CD4-positive, alpha-beta memory T cell (primary cell): ENCODE data around the gene SKAP1. TPM values are rescaled to one million over a fixed set of nuclear protein-coding genes. Genes with fewer than 3 reads are reported as not detected.
A peak's percentile ranks its signal among the peaks of the same experiment; 100 is the strongest.

Source experiments
- CTCF ChIA-PET: fragments of 350-600 bp; sonication (Branson Sonifier 250); formaldehyde crosslinking; loops from one replicate; lab custom pipeline; 2021; ENCODE audit warnings: inconsistent platforms; ENCODE audit not compliant: partially characterized antibody; lab: Charles Lee
- POLR2A ChIA-PET: fragments of 350-600 bp; sonication (Branson Sonifier 250); formaldehyde crosslinking; loops from one replicate; lab custom pipeline; 2021; ENCODE audit not compliant: partially characterized antibody; lab: Charles Lee
- DNase-seq, 5 donors: peaks; one replicate each; pipeline versions ENCODE4 v3.0.0 to v3.0.0-alpha.2; 2020 to 2022; ENCODE audit warnings: mixed read lengths in 1 of 5
- H3K27ac ChIP-seq: one replicate; pipeline ENCODE4 v1.7.0; 2013; ENCODE audit warnings: low read depth, low read length
- H3K27me3 ChIP-seq: 2 replicates; pipeline ENCODE4 v1.7.0; 2013; ENCODE audit warnings: mild to moderate bottlenecking, low read length, moderate library complexity; ENCODE audit not compliant: insufficient read depth
- H3K36me3 ChIP-seq: 2 replicates; pipeline ENCODE4 v1.7.0; 2013; ENCODE audit warnings: mild to moderate bottlenecking, low read length, moderate library complexity; ENCODE audit not compliant: insufficient read depth
- H3K4me1 ChIP-seq: 2 replicates; pipeline ENCODE4 v1.7.0; 2013; ENCODE audit warnings: mild to moderate bottlenecking, low read length, moderate library complexity; ENCODE audit not compliant: insufficient read depth
- H3K4me3 ChIP-seq, 2 donors: one replicate each; pipeline ENCODE4 v1.7.0; 2013; ENCODE audit warnings: low read length in 2 of 2, mild to moderate bottlenecking in 1 of 2
- H3K9me3 ChIP-seq, 2 donors: one replicate each; pipeline ENCODE4 v1.7.0; 2013; ENCODE audit warnings: low read length in 2 of 2, control low read depth in 1 of 2; ENCODE audit not compliant: control insufficient read depth in 1 of 2
- H3K27ac Mint-ChIP-seq, 7 donors: one replicate each; pipeline ENCODE4 v1.8.0; 2020 to 2021; ENCODE audit warnings: mixed read lengths in 7 of 7, mild to moderate bottlenecking in 6 of 7, inconsistent platforms in 3 of 7, moderate library complexity in 3 of 7
- H3K27me3 Mint-ChIP-seq, 2 donors: one replicate each; pipeline ENCODE4 v1.8.0; 2020 to 2021; ENCODE audit warnings: mixed read lengths in 2 of 2
- H3K36me3 Mint-ChIP-seq, 2 donors: one replicate each; pipeline ENCODE4 v1.8.0; 2020 to 2021; ENCODE audit warnings: mixed read lengths in 2 of 2, inconsistent platforms in 1 of 2, mild to moderate bottlenecking in 1 of 2
- H3K4me1 Mint-ChIP-seq, 4 donors: one replicate each; pipeline ENCODE4 v1.8.0; 2020 to 2021; ENCODE audit warnings: mixed read lengths in 4 of 4, mild to moderate bottlenecking in 1 of 4
- H3K4me3 Mint-ChIP-seq, 8 donors: one replicate each; pipeline ENCODE4 v1.8.0; 2020 to 2021; ENCODE audit warnings: mixed read lengths in 8 of 8, mild to moderate bottlenecking in 7 of 8, moderate library complexity in 6 of 8, inconsistent platforms in 3 of 8
- H3K9me3 Mint-ChIP-seq, 8 donors: one replicate each; pipeline ENCODE4 v1.8.0; 2020 to 2021; ENCODE audit warnings: mixed read lengths in 8 of 8, mild to moderate bottlenecking in 5 of 8, inconsistent platforms in 3 of 8, moderate library complexity in 1 of 8
- intact Hi-C: fragments of 100-400 bp; cut with micrococcal nuclease; formaldehyde crosslinking; loops from one replicate; pipeline ENCODE4 v1.15.1; 2023
- polyA plus RNA-seq, 2 donors: library from polyadenylated mRNA; unstranded; fragments of 300-500 nt; fragmentation: Illumina TruSeq; gene quantifications; one replicate each; pipeline ENCODE4 v1.2.3, GENCODE V29; 2021
- total RNA-seq, 2 experiments: library from RNA; stranded (reverse); gene quantifications; one replicate each; pipeline ENCODE4 v1.2.3, GENCODE V29; 2021

Gene SKAP1
- total and polyA plus RNA-seq, 4 experiments from 2014 or later, result 83.4 to 336 (median 165) TPM

- Mint-ChIP-seq H3K27me3 (no peaks in the 10 kb centered on the region), H3K9me3 (peaks cover 0 to 5% (median 0%) of the 10 kb centered on the region in 8 donors), H3K27ac (peak overlapping the region; percentile 9 to 88 (median 52)), H3K4me3 (peak overlapping the region; percentile 43 to 94 (median 88)), H3K4me1 (peaks cover 23 to 55% (median 35%) of the 10 kb centered on the region in 4 donors), H3K36me3 (peaks cover 0 to 9% of the 10 kb centered on the region in 2 donors)
- peaks cover 18% of the 10 kb centered on the region for H3K4me1 ChIP-seq
- intact Hi-C loops, result loop anchor here (10.0 kb wide), 1 partner anchor 343 kb away; no protein-coding TSS in a partner anchor
- H3K27me3 ChIP-seq, result no peaks in the 10 kb centered on the region
- H3K4me3 ChIP-seq, result no peak overlapping the region
- no peak for DNase-seq
- H3K9me3 ChIP-seq, result no peaks in the 10 kb centered on the region
- POLR2A ChIA-PET, result interaction anchor here (1.8 to 3.0 kb wide), 2 partner anchors 10 to 54 kb away, joined by 9 to 20 read pairs; partner anchors contain the start of gene NFE2L1
- no peak overlapping the region for H3K27ac ChIP-seq
- H3K36me3 ChIP-seq, result no peaks in the 10 kb centered on the region
- CTCF ChIA-PET, result interaction anchor here (1.5 kb wide), 1 partner anchor 33 kb away, joined by 3 read pairs; no protein-coding TSS in a partner anchor
Observed at GRCh38 chr17:48102043-48102750, 327.8 kb downstream of the SKAP1 start.

- peak within 1 kb of the TSS; percentile 87 to 95 (median 90) for H3K4me3 Mint-ChIP-seq
- peak within 1 kb of the TSS; percentile 36 to 76 for H3K4me3 ChIP-seq
- H3K9me3 ChIP-seq, result no peaks in the 10 kb centered on the region
- POLR2A ChIA-PET, result interaction anchor here (0.8 to 3.0 kb wide), 6 partner anchors 8 to 130 kb away, joined by 3 to 20 read pairs (median 4); partner anchors contain the start of genes CDK5RAP3, COPZ2 and NFE2L1
- no peaks in the 10 kb centered on the region for H3K27me3 ChIP-seq
- H3K36me3 Mint-ChIP-seq, result peaks cover 0 to 7% of the 10 kb centered on the region in 2 donors
- no peaks in the 10 kb centered on the region for H3K27me3 Mint-ChIP-seq
- H3K9me3 Mint-ChIP-seq, result peaks cover 0 to 3% (median 0%) of the 10 kb centered on the region in 8 donors
- peak within 1 kb of the TSS; percentile 74 to 93 (median 88) for H3K27ac Mint-ChIP-seq
- intact Hi-C loops, result loop anchor here (2.0 to 10.0 kb wide), 2 partner anchors 20 to 344 kb away; no protein-coding TSS in a partner anchor
- peaks cover 18% of the 10 kb centered on the region for H3K4me1 ChIP-seq
- CTCF ChIA-PET, result interaction anchor here (1.0 to 9.1 kb wide), 2 partner anchors 11 to 19 kb away, joined by 6 to 73 read pairs; no protein-coding TSS in a partner anchor
- peak; percentile 93 to 96 (median 93) for DNase-seq
- no peaks in the 10 kb centered on the region for H3K36me3 ChIP-seq
- peak within 1 kb of the TSS; percentile 33 for H3K27ac ChIP-seq
- peaks cover 21 to 49% (median 31%) of the 10 kb centered on the region in 4 donors for H3K4me1 Mint-ChIP-seq
Observed at GRCh38 chr17:48101012-48101720, 328.8 kb downstream of the SKAP1 start, which contains the start of gene CBX1. CBX1 (minus strand) TSS chr17:48101478; CDS start chr17:48077004, 24,474 bp downstream.

- no peak for DNase-seq
- ChIA-PET POLR2A (interaction anchor here (0.8 to 3.0 kb wide), 6 partner anchors 9 to 130 kb away, joined by 3 to 20 read pairs (median 4); partner anchors contain the start of genes CDK5RAP3, COPZ2 and NFE2L1), CTCF (interaction anchor here (1.0 to 9.1 kb wide), 3 partner anchors 11 to 75 kb away, joined by 5 to 73 read pairs (median 6); no protein-coding TSS in a partner anchor)
- intact Hi-C loops, result loop anchor here (2.0 to 10.0 kb wide), 2 partner anchors 20 to 344 kb away; no protein-coding TSS in a partner anchor
- peak overlapping the region; percentile 36 to 76 for H3K4me3 ChIP-seq
- H3K27me3 Mint-ChIP-seq, result no peaks in the 10 kb centered on the region
- peaks cover 18% of the 10 kb centered on the region for H3K4me1 ChIP-seq
- peaks cover 0 to 7% of the 10 kb centered on the region in 2 donors for H3K36me3 Mint-ChIP-seq
- no peaks in the 10 kb centered on the region for H3K9me3 ChIP-seq
- peaks cover 21 to 49% (median 32%) of the 10 kb centered on the region in 4 donors for H3K4me1 Mint-ChIP-seq
- no peaks in the 10 kb centered on the region for H3K36me3 ChIP-seq
- H3K27me3 ChIP-seq, result no peaks in the 10 kb centered on the region
- H3K27ac ChIP-seq, result peak overlapping the region; percentile 33
- H3K4me3 Mint-ChIP-seq, result peak overlapping the region; percentile 87 to 95 (median 90)
- peaks cover 0 to 3% (median 0%) of the 10 kb centered on the region in 8 donors for H3K9me3 Mint-ChIP-seq
- H3K27ac Mint-ChIP-seq, result peak overlapping the region in 6 of 7 donors; percentile 32 to 91 (median 80)
Observed at GRCh38 chr17:48100591-48101011, 329.4 kb downstream of the SKAP1 start.

- H3K9me3 Mint-ChIP-seq, result peaks cover 0 to 3% (median 0%) of the 10 kb centered on the region in 8 donors
- Histone ChIP-seq H3K27me3 (no peaks in the 10 kb centered on the region), H3K4me3 (peak overlapping the region in 1 of 2 donors; percentile 76), H3K36me3 (no peaks in the 10 kb centered on the region), H3K9me3 (no peaks in the 10 kb centered on the region), H3K4me1 (peaks cover 18% of the 10 kb centered on the region), H3K27ac (peak overlapping the region; percentile 33)
- CTCF ChIA-PET, result interaction anchor here (2.0 to 9.1 kb wide), 2 partner anchors 18 to 75 kb away, joined by 5 to 73 read pairs; no protein-coding TSS in a partner anchor
- H3K4me3 Mint-ChIP-seq, result peak overlapping the region; percentile 7 to 94 (median 88)
- H3K27me3 Mint-ChIP-seq, result no peaks in the 10 kb centered on the region
- peaks cover 22 to 49% (median 32%) of the 10 kb centered on the region in 4 donors for H3K4me1 Mint-ChIP-seq
- H3K36me3 Mint-ChIP-seq, result peaks cover 0 to 9% of the 10 kb centered on the region in 2 donors
- H3K27ac Mint-ChIP-seq, result peak overlapping the region in 1 of 7 donors; percentile 88
- POLR2A ChIA-PET, result interaction anchor here (1.1 to 3.0 kb wide), 2 partner anchors 9 to 12 kb away, joined by 3 to 20 read pairs; no protein-coding TSS in a partner anchor
- intact Hi-C loops, result loop anchor here (2.0 to 10.0 kb wide), 2 partner anchors 19 to 345 kb away; no protein-coding TSS in a partner anchor
- no peak for DNase-seq
Observed at GRCh38 chr17:48100160-48100559, 329.9 kb downstream of the SKAP1 start.

- Histone ChIP-seq H3K4me1 (peaks cover 10% of the 10 kb centered on the region), H3K36me3 (peaks cover 5% of the 10 kb centered on the region), H3K9me3 (no peaks in the 10 kb centered on the region), H3K27me3 (no peaks in the 10 kb centered on the region), H3K27ac (no peak overlapping the region), H3K4me3 (no peak overlapping the region)
- H3K4me1 Mint-ChIP-seq, result peaks cover 10 to 15% (median 13%) of the 10 kb centered on the region in 4 donors
- POLR2A ChIA-PET, result interaction anchor here (0.9 kb wide), 1 partner anchor 47 kb away, joined by 3 read pairs; the partner anchor contains the start of gene NFE2L1
- no peaks in the 10 kb centered on the region for H3K27me3 Mint-ChIP-seq
- CTCF ChIA-PET, result interaction anchor here (0.5 to 9.1 kb wide), 4 partner anchors 14 to 147 kb away, joined by 3 to 73 read pairs (median 4); no protein-coding TSS in a partner anchor
- H3K9me3 Mint-ChIP-seq, result no peaks in the 10 kb centered on the region
- H3K4me3 Mint-ChIP-seq, result no peak overlapping the region
- H3K27ac Mint-ChIP-seq, result peak overlapping the region in 1 of 7 donors; percentile 48
- peaks cover 8 to 10% of the 10 kb centered on the region in 2 donors for H3K36me3 Mint-ChIP-seq
- DNase-seq, result no peak
- intact Hi-C loops, result no loop called here
Observed at GRCh38 chr17:48095611-48096010, 334.4 kb downstream of the SKAP1 start.

GRCh38 chr17:48093341-48094045 is 336.5 kb downstream of the SKAP1 start:
- Mint-ChIP-seq H3K9me3 (no peaks in the 10 kb centered on the region), H3K27me3 (no peaks in the 10 kb centered on the region), H3K27ac (no peak overlapping the region), H3K36me3 (peaks cover 8 to 12% of the 10 kb centered on the region in 2 donors), H3K4me3 (no peak overlapping the region), H3K4me1 (peaks cover 5 to 14% (median 10%) of the 10 kb centered on the region in 4 donors)
- POLR2A ChIA-PET, result interaction anchor here (1.0 kb wide), 1 partner anchor 14 kb away, joined by 3 read pairs; the partner anchor contains the start of gene SNX11
- Histone ChIP-seq H3K27ac (no peak overlapping the region), H3K4me1 (no peaks in the 10 kb centered on the region), H3K36me3 (peaks cover 5% of the 10 kb centered on the region), H3K9me3 (no peaks in the 10 kb centered on the region), H3K27me3 (no peaks in the 10 kb centered on the region), H3K4me3 (no peak overlapping the region)
- CTCF ChIA-PET, result interaction anchor here (1.4 to 9.1 kb wide), 3 partner anchors 12 to 147 kb away, joined by 3 to 73 read pairs (median 5); no protein-coding TSS in a partner anchor
- no peak for DNase-seq
- intact Hi-C loops, result no loop called here
